Stimulated activated CD4-positive, alpha-beta T cell treated with anti-CD3 and anti-CD28 coated beads, Interleukin-4, amount 100 ng/mL, for 1 hour (primary cell): ENCODE measurements around the gene FMN1.

Experiments
- DNase-seq: peaks from one replicate; pipeline ENCODE4 v3.0.0-alpha.2; 2020

FMN1 gene

GRCh38 chr15:33005582-33005981 is 188.9 kb downstream of the FMN1 start:
- no peak for DNase-seq

DNA sequence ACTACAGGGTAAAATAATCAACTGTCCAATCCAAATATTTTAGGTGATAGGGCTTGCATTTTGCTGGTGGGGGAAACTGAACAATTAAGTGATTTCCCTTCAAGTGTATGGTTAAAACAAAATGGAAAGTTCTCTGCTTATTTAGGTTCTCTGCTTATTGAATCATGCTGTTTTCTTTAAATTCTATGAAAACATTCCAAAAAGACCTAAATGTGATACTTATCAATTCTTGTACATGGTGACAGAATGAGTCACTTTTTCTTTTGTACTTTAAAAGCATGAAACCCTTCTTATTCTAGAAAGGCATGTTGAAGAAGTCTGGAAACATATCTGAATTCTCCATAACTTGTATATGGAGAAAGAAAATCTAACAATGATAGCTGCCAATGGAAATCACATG is 192.6 kb downstream of the FMN1 start:
- no peak for DNase-seq

DNA sequence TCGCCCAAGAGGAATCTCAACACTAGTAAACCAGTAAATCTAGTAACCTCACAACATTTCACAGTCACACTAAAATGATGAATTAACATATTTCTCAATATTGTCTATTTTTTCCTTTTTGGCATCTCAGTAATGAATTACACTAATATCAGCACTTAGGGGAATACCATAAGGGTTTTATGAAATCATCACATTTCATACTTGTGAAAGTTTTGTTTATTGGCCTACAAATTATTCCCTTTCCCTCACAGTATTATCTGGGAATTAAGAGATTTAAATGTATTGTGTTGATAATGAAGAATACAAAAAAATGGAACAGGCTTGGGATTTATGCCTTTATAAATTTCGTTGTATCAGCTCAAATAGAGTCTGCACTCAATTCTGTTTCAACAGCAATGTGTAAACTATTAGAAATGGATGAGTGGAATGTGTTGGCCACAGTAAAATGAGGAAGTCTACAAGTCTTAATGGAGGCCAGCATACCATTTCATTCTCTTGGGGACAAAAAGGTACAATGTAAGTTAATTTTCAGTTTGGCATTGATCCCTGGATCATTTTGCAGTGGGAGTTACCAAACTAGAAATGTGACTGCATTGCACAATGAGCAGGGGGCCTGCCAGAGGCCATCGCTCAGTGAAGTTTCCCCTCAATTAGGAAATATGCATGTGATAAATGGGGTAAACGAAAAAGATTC is 195.4 kb downstream of the FMN1 start:
- DNase-seq = no peak

DNA sequence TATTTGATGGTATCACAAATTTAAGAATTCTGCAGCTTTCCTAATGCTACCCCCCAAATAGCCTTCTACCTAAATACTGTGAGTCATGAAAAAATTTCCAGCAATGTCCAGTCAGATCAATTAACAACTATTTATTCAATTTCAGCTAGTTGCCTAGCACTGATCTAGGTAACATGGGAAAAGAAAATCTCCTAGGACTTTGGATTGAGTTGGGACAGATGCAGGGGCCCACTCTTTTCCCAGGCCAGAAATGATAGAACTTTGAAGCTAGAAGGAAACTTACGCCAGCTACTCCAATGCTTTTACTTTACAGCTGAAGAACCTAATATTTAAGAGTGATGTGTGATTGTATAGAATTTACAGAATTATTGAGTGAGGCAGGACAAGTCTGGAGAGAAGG is 196.3 kb downstream of the FMN1 start:
- no peak for DNase-seq

- DNase-seq = no peak
Observed at GRCh38 chr15:32994810-32995424, 199.6 kb downstream of the FMN1 start.

DNA sequence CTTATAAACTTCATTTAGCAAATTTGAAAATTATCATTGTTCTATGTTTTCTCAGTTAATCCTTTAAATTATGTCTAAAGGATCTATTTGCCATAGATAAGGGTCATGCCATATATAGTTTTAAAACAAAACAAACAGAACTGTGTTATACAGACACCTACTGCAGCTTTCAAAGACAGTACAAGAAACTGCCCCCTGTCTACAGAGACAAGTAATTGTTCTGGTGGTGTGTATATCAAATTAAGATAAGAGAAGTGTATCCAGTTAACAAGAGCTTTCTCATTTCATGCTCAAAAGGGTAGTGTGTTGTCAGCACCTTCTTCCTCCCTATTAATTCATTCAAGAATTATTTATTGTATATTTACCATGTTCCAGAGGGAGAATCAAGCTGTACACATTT is 201.2 kb downstream of the FMN1 start:
- no peak for DNase-seq

- no peak for DNase-seq
Observed at GRCh38 chr15:32991619-32992111, 202.8 kb downstream of the FMN1 start.

- DNase-seq = no peak
Observed at GRCh38 chr15:32990071-32990470, 204.4 kb downstream of the FMN1 start.

- no peak for DNase-seq
Observed at GRCh38 chr15:32987067-32987466, 207.4 kb downstream of the FMN1 start.

GRCh38 chr15:32986147-32986546 is 208.4 kb downstream of the FMN1 start:
- DNase-seq = no peak

DNA sequence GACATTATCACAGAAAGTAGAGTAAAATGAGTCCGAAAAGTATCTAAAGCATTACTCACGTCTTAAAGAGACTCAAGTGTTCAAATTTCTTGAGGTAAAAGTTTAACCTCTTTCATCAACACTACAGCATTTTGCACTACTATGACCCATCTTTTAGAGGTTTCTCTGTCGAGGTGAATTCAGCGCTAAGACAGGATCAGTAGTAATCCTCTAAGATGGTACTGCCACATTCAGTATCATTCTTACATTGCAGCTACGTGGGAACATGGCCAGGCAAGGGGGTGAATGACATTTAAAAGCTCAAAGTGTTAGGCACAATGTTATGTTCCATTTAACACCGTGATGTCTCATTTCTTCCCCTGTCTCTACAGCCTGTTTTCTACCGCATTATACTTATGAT is 210.8 kb downstream of the FMN1 start:
- no peak for DNase-seq

DNA sequence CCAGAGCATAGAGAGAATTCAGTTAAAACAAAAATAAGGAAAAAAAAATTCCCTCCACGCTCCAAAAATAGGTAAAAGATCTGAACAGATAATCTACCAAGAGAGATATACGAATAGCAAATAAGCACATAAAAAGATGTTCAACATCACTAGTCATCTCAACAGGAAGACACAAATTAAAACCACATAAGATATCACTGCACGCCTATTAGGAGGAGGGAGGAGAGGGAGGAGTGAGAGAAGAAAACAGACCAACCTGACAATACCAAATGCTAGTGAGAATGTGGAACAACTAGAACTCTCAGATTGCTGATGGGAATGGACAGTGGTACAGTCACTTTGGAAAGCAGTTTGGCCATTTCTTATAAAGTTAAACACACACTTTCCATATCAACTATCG is 212.5 kb downstream of the FMN1 start:
- DNase-seq = no peak

GRCh38 chr15:32981536-32981935 is 213.0 kb downstream of the FMN1 start:
- no peak for DNase-seq

DNA sequence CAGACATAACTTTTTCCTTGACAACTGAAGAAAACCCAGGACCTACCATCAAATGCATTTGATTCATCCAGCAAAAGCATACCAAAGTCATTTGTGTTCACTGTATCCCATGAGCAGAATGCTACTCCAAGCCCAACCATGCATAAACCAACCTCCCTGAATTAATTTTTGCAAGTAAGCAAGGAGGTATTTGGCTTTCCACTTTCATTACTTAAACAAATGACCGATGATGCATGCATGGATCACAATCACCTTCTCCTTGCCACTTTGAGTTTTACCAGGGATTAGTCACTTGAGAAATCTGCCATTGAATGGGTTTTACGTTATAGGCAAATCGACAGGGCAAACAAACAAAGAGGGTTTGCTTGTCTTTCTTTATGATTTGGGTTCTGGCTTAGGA is 214.8 kb downstream of the FMN1 start:
- DNase-seq = no peak

GRCh38 chr15:32977506-32977905 is 217.0 kb downstream of the FMN1 start:
- no peak for DNase-seq

DNA sequence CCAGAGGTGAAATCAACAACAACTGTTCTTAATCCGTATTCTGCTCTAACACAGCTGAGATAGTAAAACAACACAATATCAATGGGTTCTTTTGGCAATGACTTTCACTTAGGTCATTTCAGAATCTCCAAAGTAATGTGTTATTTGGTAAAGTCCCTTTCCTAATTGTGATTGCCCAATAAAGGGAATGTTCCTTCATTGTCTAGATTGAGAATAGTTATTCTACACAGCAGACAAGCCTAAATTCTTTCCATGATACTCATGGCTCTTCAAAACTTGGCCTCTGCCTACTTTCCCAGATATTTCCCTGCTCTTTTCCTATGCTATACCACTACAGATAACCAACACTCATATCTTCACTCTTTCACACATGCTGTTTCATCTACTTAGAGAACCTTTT is 219.8 kb downstream of the FMN1 start:
- no peak for DNase-seq

DNA sequence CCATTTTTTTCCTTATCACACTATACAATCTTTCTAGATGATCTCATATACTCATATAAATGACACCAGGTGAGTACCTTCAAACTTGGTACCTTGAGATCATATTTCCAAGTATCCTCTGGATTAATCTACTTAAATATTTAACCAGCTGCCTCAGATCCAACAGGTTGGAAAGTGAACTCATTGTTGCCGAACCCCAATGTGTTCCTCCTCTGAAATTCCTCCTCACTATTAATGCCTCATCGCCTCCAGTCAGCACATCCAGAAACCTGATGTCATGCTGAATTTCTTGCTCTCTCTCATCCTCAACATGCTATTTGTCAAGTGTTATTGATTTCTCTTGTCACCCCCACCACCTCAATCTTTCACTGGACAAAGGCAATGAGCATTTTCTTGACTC is 221.8 kb downstream of the FMN1 start:
- no peak for DNase-seq

DNA sequence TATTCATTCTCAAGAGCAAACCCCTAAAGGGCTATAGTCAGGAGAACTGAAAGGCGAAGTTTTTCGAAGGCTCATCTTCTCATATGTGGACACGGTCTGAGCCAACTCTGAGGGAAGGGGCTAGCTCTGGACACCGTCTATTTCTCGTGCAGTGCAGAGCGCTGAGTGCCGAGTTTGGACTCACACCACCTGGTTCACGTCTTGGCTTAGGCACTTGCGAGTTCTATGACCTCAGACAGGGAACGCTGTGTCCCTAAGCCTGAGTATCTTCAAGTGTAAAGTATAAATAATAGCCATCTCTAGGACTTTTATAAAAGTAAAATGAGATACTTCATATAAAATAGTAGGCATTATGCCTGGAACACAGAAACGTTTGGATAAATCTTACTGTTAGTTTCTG is 223.7 kb downstream of the FMN1 start:
- no peak for DNase-seq

DNA sequence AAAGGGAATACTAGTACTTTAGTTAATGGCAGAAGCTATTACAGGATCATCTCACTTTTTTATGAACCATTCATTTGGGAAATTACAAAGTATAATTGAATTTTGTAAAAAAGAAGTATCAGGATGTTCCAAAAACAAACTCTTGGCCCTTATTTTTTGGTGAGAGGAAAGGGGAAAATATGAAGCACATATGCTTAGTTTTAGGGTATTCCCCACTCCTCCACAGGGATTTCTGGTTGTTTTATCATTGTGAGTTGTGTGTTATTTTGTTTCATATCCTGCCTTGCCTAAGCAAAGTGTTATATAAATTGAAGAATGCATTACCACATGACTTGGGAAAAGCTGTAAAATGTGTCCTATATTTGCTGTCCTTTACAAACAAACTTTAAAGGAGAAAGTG is 227.0 kb downstream of the FMN1 start:
- no peak for DNase-seq

- no peak for DNase-seq
Observed at GRCh38 chr15:32966512-32966911, 228.0 kb downstream of the FMN1 start.

GRCh38 chr15:32965897-32966296 is 228.6 kb downstream of the FMN1 start:
- DNase-seq = no peak

- no peak for DNase-seq
Observed at GRCh38 chr15:32959077-32959476, 235.4 kb downstream of the FMN1 start.

DNA sequence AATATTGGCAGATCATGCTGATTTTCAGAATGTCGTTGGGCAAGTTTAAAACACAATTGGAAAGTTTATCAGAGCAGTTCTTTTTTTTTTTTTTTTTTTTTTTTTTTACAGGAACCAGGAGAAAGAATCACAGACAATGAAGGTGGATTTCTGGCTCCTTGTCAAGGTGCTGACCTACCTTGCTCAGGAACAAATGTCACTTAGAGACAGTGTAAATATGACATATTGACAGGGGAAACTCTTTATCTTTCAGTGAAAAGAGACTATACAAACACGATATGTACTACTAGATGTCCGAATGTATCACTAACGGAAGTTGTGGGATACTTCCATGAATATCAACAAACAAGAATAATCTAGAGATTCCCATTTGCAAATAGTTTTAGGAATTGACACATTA is 237.3 kb downstream of the FMN1 start:
- DNase-seq = no peak

DNA sequence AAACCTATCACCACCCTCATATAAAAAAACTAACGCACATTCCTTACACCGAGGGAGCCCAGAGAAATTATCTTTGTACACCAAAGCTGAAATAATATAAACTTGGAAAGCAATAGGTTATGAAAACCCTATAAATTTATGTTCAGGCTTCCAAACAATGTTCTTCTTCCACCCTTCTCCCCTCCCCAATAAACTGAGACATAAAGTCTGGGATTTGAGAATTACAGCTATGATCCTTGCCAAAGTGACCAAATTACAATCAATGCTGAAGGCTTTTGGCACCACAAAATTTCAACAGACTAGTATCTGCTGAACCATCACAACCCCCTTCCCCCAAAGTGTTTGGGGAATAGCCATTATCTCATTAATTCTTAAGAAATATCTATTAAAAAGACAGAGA is 237.8 kb downstream of the FMN1 start:
- DNase-seq = no peak

DNA sequence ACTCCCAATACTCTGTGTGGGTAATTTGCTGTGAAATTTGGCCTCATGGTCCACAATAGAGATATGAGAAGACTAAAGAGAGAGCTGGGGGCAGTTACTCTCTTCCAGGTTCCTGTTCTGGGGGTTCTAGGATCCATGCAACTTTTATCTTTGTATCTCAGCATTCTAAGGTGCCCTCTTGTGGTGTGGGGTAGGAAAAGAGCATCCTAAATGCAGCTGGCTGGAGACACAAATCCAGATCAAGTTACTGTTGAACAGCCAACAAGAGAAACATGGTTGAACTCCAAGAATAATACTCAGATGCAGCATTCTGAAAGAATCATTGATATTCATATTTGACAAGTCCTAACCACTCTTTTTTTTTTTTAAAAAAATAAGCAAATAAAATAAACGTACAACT is 238.5 kb downstream of the FMN1 start:
- DNase-seq = no peak
